NAMALWA (cell line): Measurements from ENCODE around the gene MAML2.
A peak's percentile ranks its signal among the peaks of the same experiment; 100 is the strongest.

ENCODE experiments used
- DNase-seq: peaks from one replicate; pipeline ENCODE4 v3.0.0-alpha.2; 2015; ENCODE audit warnings: low spot score

The MAML2 gene

GRCh38 chr11:96155627-96156378 lies 187.2 kb downstream of the MAML2 start:
- no peak for DNase-seq

GRCh38 chr11:96154802-96155520 lies 188.0 kb downstream of the MAML2 start:
- DNase-seq = no peak

- DNase-seq = no peak
Measured at GRCh38 chr11:96152623-96153022, 190.4 kb downstream of the MAML2 start.

GRCh38 chr11:96151501-96151900 lies 191.5 kb downstream of the MAML2 start:
- no peak for DNase-seq

- DNase-seq = no peak
Measured at GRCh38 chr11:96150609-96151008, 192.4 kb downstream of the MAML2 start.

GRCh38 chr11:96149743-96150555 lies 193.0 kb downstream of the MAML2 start:
- DNase-seq = no peak

- no peak for DNase-seq
Measured at GRCh38 chr11:96147906-96148486, 195.0 kb downstream of the MAML2 start.

GRCh38 chr11:96147186-96147585 lies 195.8 kb downstream of the MAML2 start:
- no peak for DNase-seq

GRCh38 chr11:96146765-96147164 lies 196.2 kb downstream of the MAML2 start:
- DNase-seq = no peak

- no peak for DNase-seq
Measured at GRCh38 chr11:96145163-96145585, 197.8 kb downstream of the MAML2 start.

GRCh38 chr11:96144553-96144952 lies 198.4 kb downstream of the MAML2 start:
- DNase-seq = no peak

GRCh38 chr11:96143041-96143521 lies 199.9 kb downstream of the MAML2 start:
- DNase-seq = no peak

- DNase-seq = no peak
Measured at GRCh38 chr11:96141626-96142025, 201.4 kb downstream of the MAML2 start.

- no peak for DNase-seq
Measured at GRCh38 chr11:96139691-96140090, 203.3 kb downstream of the MAML2 start.

GRCh38 chr11:96137373-96137772 lies 205.6 kb downstream of the MAML2 start:
- DNase-seq = no peak

GRCh38 chr11:96136613-96137298 lies 206.2 kb downstream of the MAML2 start:
- no peak for DNase-seq

GRCh38 chr11:96134602-96135001 lies 208.4 kb downstream of the MAML2 start:
- peak; percentile 36 for DNase-seq

GRCh38 chr11:96132437-96132836 lies 210.6 kb downstream of the MAML2 start:
- DNase-seq = no peak

GRCh38 chr11:96130061-96130620 lies 212.9 kb downstream of the MAML2 start:
- DNase-seq = no peak

- DNase-seq = no peak
Measured at GRCh38 chr11:96127596-96127959, 215.4 kb downstream of the MAML2 start.

- DNase-seq = no peak
Measured at GRCh38 chr11:96126917-96127595, 215.9 kb downstream of the MAML2 start.
